Stimulated activated CD8-positive, alpha-beta memory T cell treated with anti-CD3 and anti-CD28 coated beads, Interleukin-7, amount 100 ng/mL, for 24 hours (primary cell): ENCODE measurements around the gene TGIF1.

Experiments used
- DNase-seq: peaks from one replicate; pipeline ENCODE4 v3.0.0-alpha.2; 2020; ENCODE audit warnings: low read depth

The TGIF1 gene

DNA sequence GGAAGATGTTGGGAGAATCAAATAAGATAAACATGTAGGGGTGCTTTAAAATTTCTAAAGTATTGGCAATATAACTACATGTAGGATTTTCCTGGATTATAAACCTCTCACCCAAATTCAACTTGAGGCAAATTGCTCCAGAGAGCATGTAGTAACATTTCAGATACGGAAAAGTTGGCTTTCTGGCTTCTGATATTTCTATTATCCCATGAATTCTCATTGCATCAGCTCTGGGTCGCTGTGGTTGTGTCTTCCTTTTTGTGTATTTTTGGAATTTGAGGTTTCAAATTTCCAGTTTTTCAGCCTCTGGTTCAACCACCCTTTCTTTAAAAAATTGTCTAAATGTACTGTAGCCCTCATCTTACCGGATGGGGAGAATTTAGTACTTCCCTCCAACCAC is 32.3 kb downstream of the TGIF1 start:
- DNase-seq: no peak

DNA sequence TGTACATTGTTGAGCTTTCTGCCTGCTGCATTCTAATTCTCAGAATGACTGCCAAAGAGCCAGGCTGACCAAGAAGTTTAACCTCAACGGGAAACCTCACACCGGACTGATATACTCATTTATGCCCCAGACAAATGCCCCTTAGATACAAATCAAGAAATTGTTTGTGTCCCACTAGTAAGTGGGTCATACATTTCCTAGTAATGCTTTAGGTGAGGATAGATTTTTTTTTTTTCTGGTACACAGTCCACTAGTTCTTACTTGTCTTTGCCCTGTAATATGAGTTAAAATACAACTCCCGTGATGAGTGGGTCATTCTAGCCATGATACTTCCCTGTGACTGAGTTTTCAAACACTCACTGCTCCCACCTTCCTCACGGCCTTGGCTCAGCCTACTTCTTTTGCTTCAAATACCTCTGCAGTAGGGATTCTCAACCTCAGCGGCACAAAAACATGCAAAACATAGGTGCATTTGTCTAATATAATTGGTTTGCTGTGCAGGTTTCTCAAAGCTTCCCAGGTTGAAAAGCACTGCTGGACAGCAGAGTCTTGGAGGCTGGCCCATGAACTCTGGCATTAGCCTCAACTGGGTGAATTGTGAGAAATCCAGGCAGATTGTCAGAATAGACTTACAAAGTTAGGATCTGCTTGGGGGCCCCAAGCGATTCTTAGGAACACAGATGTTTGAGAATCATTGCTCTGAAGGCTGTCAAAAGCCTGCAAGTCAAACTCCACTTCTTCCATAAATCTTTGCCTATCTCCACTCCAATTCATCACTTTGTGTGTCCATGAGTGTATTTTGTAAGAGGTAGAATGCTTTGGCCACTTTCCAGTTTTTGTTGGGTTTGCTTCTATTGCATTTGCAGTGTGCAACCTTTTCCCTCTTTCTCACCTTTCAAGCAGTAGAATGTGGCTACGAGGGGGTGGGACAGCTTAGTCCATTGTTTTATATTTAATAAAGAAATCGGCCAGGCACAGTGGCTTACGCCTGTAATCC is 35.5 kb downstream of the TGIF1 start:
- DNase-seq: no peak

DNA sequence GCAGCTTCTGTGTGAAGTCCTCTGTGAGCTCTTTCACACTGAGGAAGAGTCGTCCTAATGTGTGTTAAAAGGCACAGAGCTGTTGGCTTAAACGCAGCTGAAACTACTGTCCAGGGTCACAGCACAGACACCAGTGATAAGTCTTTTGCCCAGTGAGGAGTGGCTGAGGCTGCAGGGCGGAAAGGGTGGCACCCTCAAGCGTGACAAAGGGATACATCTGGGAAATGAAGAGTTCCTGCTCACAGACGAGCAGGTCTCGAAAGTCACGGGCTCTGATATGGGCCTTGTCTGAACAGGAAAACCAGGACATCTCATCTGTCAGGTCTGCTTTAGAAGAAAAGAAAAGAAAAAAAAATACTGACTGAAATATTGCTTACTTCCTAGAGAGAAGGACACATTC is 36.5 kb downstream of the TGIF1 start:
- no peak for DNase-seq

DNA sequence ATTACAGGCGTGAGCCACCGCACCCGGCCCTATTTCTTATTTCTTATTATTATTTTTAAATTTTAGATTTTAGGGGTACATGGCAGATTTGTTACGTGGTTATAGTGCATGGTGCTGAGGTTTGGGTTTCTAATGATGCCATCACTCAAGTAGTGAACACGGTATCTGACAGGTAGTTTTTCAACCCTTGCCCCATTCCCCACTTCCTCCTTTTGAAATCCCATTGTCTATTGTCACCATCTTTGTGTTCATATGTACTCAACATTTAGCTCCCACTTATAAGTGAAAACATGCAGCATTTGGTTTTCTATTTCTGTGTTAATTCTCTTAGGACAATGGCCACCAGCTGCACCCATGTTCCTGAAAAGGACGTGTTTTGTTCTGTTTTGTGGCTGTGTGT is 39.5 kb downstream of the TGIF1 start:
- DNase-seq: no peak

DNA sequence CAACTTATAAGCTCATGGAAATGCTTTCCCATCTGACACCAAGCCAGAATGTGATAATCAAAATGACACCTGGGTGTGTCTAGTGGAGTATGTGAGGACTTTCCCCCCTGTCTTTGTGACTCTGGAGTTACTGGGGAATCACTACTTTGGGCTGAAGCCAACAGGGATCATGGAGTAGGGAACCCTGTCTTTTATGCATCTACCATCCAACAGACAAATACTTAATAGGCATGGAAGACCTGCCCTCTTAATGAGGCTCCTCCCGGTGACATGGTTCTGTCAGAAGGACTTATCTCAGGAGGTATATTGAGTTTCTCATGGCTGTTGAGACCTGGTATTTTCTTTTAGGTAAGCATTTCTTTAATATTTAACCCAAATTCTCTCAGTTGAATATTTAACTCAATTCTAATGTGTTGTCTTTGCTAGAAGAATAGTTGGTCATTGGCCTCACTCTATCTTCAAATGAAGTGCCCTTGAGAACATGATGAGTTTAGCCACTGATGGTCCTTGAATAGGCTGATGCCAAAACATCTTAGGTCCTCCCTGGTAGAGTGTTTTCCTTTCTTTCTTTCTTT is 42.1 kb downstream of the TGIF1 start:
- no peak for DNase-seq

DNA sequence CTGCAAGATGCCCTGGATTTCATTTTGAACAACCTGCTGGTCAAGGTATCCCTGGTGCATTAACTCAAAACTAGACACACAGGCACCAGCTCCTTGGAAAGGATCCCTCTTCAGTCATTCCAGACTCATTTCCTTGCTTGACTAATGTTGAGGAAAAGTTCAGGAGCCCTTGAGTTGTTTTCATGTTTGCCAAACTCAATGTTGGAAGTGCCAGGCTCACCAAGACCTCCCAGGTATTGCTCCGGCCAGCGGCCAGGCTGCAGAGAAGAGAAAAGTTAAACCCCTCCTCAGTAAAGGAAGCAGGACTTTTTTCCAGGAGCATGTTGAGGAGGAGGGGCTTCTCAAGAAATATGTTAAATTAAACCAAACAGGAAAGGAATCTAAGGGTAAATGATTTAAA is 42.7 kb downstream of the TGIF1 start:
- no peak for DNase-seq

DNA sequence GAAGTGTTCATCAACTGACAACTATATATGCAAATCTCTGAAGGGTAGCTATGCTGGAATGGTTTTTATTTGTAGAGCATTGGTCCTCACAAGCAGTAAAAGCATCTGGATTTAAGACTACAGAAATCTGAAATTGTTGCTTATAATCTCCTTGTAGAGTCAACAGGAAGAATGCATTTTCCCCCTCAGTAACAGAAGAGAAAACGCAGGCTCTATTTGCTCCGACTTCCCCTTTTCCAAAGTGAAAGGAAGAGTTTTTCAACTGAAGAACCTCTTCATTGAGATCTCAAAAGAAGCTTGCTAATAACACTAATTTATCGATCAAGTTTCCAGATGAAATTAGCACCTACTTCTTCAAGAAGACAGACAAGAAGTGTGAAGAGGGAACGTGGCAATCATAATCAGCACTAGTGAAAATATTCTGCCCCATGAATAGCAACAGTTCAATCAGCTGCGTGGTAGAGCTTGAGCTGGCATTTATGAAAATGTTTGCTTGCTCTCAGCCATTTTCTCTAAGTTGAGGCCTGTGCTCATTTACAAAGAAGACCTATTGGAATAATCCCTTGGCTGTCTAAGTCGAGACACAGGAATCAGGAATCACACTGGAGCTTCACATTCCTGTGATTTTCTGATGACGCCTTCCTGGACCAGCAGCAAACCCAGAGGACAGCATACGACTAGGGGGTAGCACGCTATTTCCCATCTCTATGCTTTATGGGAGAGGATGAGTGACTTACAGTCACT is 43.7 kb downstream of the TGIF1 start:
- DNase-seq: no peak

DNA sequence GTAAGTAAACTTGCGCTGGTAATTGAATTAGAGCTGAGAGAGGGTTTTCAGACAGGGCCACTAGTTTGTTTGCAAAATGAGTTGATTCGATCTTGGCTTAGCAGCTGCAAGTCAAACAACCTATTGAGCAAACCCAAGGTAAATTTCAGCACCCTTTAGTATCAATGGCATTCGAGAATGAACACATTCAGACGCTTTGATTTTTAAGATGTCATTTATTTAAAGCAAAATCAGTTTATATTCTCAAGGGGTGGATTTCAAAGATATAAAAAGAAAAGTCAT is 44.2 kb downstream of the TGIF1 start:
- DNase-seq: no peak

DNA sequence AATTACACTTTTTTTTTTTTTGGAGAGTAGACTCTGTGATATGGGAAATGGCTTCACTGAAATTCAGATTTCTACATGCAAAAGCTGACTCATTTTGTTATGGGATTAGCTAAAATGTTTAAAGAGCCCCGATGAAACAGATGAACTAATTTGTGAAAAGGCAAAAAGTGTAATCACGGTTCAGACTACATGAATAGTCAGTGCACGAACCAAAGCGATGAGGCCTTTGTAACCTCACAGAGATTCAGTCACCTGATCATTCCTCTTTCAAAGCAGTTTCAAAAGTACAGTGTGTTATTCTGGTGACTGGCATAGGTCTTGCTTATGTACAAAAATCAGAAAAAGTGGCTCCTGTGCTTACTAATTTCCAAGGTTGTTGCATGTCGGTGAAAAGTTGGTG is 44.6 kb downstream of the TGIF1 start:
- no peak for DNase-seq

DNA sequence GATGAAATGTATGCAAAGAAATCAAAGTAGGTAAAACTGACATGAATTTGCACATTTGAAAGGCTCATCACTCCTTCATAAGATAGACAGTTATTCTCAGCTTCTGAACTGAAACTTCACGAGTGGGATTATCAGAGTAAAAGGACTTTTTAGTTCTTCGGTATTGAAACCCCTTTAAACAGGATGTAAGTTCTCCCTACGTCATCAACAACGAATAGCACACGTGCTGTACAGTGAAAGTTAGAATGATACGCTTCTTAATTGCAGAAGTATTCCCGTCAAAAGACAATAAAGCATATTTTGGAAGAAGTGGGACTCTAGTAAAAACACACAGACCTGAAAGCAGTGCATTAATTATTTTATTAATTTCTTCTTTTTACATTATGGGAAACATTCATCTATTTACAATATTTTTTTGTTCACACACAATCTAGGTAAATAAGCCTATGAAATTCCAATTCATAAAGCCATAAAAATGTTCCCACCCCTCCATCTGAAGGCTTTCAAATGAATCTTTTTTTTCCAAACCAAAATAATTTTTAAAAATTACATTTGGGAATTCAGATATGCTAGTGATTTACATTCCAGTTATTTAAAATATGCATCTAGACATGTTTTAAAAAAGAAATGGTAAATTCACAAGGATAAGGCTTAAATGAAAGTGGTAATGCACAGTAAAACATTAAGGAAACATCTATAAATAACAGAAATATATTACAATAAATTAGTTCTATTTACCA is 45.9 kb downstream of the TGIF1 start:
- no peak for DNase-seq

DNA sequence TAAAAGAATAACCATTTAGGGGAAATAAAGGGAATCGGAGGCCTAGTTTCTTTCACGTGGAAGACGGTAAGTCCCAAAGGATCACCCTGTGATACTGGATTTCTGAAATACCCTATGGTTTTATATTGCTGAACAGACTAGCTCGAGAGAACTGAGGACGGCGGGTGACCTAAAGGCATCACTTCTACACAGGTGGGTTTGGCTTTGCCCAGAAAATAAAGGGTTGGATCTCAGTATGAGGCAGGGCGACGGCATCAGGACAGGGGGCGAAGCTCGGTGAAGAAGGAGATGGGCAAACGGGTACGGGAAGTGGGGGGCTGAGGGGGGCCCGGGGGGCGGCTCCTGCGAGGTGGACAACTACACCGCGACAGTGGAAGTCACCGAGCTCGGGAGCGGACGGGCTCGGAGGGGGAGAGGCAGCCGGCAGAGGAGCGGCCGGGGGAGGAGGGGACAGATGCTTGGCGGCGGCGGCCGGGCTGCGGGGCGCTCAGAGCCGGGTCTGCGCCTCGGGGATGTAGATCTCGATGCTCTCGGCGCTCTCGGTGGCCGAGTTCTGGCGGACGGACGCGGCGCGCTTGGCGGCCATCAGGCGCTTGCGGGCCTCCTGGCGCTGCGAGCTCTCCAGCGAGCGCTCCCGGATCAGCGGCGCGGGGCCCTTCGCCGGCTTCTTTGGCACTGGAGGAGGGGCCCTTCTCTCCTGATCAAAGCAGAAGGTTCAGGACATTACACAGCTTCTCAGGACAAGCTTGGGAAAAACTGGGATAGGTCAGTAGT is 48.9 kb downstream of the TGIF1 start:
- DNase-seq: no peak

DNA sequence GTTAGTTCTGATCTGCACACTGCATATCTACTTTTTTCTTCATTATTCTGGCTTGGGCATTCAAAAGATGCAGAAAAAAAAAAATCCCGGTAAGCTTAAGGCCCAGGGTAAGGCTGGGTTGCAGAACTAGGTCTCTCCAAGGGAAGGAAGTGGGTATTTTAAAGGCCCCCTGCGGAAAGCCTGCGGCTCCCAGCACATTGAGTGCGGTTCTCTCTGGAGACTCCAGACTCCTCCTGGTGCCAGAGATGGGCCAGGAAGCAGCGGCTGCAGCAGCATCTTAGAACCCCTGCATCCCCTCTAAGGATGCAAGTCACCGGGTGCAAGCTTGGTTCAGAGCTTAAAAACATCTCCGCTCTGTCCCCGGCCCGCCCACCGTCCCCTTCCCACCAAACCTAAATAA is 49.5 kb downstream of the TGIF1 start:
- DNase-seq: no peak

DNA sequence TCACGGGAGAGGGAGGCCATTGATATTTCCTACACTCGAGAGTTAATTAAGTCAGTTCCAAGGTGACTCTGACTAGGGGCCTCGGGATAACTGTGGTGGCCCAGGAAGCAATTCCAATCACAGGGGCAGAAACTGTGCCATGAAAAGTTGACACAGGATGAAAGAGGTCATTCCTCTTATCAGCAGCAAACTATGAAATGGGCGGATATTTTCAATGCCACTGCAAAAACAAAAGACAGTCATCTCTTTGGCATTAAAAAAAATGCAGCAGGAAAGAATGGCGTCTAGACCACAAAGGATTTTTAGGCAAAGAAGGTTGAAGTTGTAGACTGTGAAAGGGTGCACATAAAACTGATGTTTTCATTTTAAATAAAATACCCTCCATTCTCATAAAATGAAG is 50.0 kb downstream of the TGIF1 start:
- no peak for DNase-seq

DNA sequence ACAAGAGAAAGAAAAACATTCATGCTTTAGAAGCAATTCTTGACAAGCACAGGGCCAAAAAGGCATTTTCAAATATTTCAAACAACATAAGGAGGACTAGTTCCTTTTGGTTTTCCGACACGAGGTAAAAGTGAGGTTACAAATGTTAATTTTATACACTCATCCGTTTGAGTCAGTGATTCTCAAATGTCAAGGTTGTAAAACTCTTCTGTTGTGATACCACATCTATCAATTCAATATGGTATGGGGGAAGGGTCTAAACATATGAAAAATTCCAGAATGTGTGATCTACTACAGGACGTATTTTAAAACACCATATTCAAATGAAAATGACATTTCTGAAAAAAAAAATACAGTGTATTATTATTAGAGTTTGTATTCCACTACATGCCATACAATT is 52.7 kb downstream of the TGIF1 start:
- DNase-seq: no peak

DNA sequence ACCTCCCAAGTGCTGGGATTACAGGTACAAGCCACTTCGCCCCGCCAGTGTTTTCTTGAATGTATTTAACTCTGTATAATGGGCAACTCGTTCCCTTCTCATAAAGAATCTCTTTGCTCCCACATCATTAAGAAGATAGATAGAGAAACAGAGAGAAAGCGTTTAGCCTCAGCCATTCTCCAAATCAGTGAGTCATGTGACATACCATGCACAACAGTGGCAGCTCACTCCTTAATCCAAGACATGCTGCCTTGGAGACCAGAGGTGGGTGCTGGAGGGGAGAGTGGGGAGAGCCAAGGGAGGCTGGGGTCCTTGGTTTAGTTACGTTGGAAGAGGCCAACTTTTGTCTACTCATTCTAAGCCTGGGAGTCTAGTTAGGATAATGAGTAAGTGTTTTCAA is 54.7 kb downstream of the TGIF1 start:
- no peak for DNase-seq

DNA sequence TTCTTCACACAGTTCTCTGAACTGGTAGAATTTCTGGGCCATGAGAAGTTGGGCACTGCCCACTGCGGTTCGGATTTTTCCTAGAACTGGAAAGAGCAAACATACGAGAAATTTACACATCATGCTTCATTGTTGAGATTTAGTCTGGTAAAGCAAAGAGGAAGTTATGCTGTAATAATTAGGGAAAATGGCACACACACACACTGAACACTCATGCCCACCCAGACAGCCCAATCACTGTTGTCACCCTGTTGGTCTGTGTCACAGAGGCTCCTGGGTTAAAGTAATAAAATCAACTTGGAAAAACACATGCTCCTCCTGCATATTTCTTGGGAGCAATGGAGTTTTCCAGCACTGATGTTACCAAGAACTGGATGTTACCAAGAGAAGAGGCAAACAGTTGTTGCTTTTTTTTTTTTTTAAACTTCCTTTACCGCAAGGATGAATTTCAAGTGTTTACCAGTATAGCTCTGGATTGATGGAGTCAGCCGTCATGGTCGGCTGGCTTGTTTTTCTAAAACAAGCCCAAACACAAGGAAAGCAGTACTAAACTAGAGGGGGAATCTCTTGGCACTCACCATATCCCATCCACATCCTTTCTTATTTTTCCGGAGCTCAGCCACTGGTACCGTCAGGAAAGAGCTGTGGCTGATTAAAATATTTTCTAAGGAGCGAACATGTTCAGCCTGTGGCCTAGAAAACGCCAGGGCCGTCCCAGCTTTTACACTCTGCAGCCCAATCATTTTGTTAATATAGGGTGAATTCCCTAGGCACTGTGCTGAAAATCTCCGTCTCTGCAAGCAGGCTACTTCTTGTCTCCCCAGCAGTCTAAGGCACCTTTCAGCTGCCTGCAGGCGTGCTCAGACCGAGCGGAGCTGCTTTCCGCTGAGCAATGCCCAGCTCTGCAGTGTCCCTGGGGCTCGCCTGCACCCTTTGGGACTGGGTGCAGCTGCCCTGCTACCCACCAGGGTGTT is 58.9 kb downstream of the TGIF1 start:
- no peak for DNase-seq
